GM23338 (cell line): ENCODE measurements around the gene LRP10. TPM values are rescaled to one million over a fixed set of nuclear protein-coding genes. Genes with fewer than 3 reads are reported as not detected.
A peak's percentile ranks its signal among the peaks of the same experiment; 100 is the strongest.

ENCODE experiments used
- ATAC-seq: fragments of 200-7000 bp; cut with Tn5 transposase; 3 replicates; pipeline ENCODE4 v1.9.1; 2020
- DNase-seq: peaks from one replicate; pipeline ENCODE4 v3.0.0-alpha.2; 2015; ENCODE audit warnings: low spot score
- H2AFZ ChIP-seq: fragments of 200-600 bp; sonication (generic); 2 replicates; pipeline ENCODE4 v1.8.0; 2016; ENCODE audit warnings: antibody characterized with exemption, mild to moderate bottlenecking, moderate library complexity
- H3F3A ChIP-seq: fragments of 200-600 bp; sonication (generic); replicated peaks from 2 replicates; pipeline ENCODE4 v1.8.0; 2017; ENCODE audit warnings: antibody characterized with exemption, mixed run types, low read depth
- H3K27ac ChIP-seq: fragments of 200-600 bp; sonication (generic); 2 replicates; pipeline ENCODE4 v1.6.1; 2016; ENCODE audit warnings: low read depth
- H3K27me3 ChIP-seq: fragments of 200-600 bp; sonication (generic); 2 replicates; pipeline ENCODE4 v1.8.0; 2016; ENCODE audit warnings: mild to moderate bottlenecking, mixed run types, moderate library complexity; ENCODE audit not compliant: insufficient read depth
- H3K36me3 ChIP-seq: fragments of 200-600 bp; sonication (generic); 2 replicates; pipeline ENCODE4 v1.8.0; 2016; ENCODE audit warnings: mild to moderate bottlenecking; ENCODE audit not compliant: insufficient read depth
- H3K4me1 ChIP-seq: fragments of 200-600 bp; sonication (generic); 2 replicates; pipeline ENCODE4 v1.8.0; 2016; ENCODE audit warnings: mild to moderate bottlenecking, moderate library complexity; ENCODE audit not compliant: insufficient read depth
- H3K4me2 ChIP-seq: fragments of 200-600 bp; sonication (generic); 2 replicates; pipeline ENCODE4 v1.7.1; 2017; ENCODE audit warnings: mixed run types
- H3K4me3 ChIP-seq: fragments of 200-600 bp; sonication (generic); 2 replicates; pipeline ENCODE4 v1.6.1; 2016; ENCODE audit warnings: mixed run types
- H3K79me2 ChIP-seq: fragments of 200-600 bp; sonication (generic); replicated peaks from 2 replicates; pipeline ENCODE4 v1.8.0; 2017; ENCODE audit warnings: mild to moderate bottlenecking; ENCODE audit not compliant: insufficient read depth
- H3K9me2 ChIP-seq: fragments of 200-600 bp; sonication (generic); 2 replicates; pipeline ENCODE4 v1.8.0; 2017; ENCODE audit not compliant: insufficient read depth
- H4K20me1 ChIP-seq: fragments of 200-600 bp; sonication (generic); replicated peaks from 2 replicates; pipeline ENCODE4 v1.8.0; 2017; ENCODE audit warnings: mild to moderate bottlenecking; ENCODE audit not compliant: insufficient read depth
- H3K27ac Mint-ChIP-seq: 2 replicates; pipeline ENCODE4 v1.8.0; 2020; ENCODE audit warnings: inconsistent platforms, mild to moderate bottlenecking, moderate library complexity, mixed read lengths
- H3K27me3 Mint-ChIP-seq: 3 replicates; pipeline ENCODE4 v1.8.0; 2022; ENCODE audit warnings: low read depth, mild to moderate bottlenecking, moderate library complexity, mixed read lengths, inconsistent platforms; ENCODE audit not compliant: insufficient read depth, poor library complexity
- H3K36me3 Mint-ChIP-seq: 3 replicates; pipeline ENCODE4 v1.8.0; 2021; ENCODE audit warnings: low read depth, mild to moderate bottlenecking, inconsistent platforms, moderate library complexity, mixed read lengths
- H3K4me1 Mint-ChIP-seq: 3 replicates; pipeline ENCODE4 v1.8.0; 2020; ENCODE audit warnings: mild to moderate bottlenecking, inconsistent platforms, mixed read lengths
- H3K4me3 Mint-ChIP-seq: 3 replicates; pipeline ENCODE4 v1.8.0; 2021; ENCODE audit warnings: moderate library complexity, mild to moderate bottlenecking, inconsistent platforms, mixed read lengths
- H3K9me3 Mint-ChIP-seq: 3 replicates; pipeline ENCODE4 v1.8.0; 2020; ENCODE audit warnings: moderate library complexity, mild to moderate bottlenecking, inconsistent platforms, mixed read lengths
- CREB1 ChIP-seq: fragments of 250-450 bp; sonication (Bioruptor Pico); IDR thresholded peaks from 2 replicates; pipeline ENCODE4 v1.5.0; 2020; ENCODE audit warnings: low read depth, mild to moderate bottlenecking, moderate library complexity
- CTCF ChIP-seq, 2 experiments: fragments of 200-600 bp in 1 of 2; sonication (generic) in 1 of 2; conservative IDR thresholded peaks; 2 replicates each; pipeline versions ENCODE4 v1.5.1 to v1.6.1; 2016 to 2017; ENCODE audit warnings: antibody characterized with exemption in 2 of 2, low read depth in 2 of 2, mild to moderate bottlenecking in 2 of 2, moderate library complexity in 1 of 2
- ETS1 ChIP-seq: IDR thresholded peaks from 2 replicates; pipeline ENCODE4 v1.6.1; 2016; ENCODE audit warnings: antibody characterized with exemption
- JUNB ChIP-seq: IDR thresholded peaks from one replicate; pipeline ENCODE4 v1.6.1; 2016; ENCODE audit warnings: antibody characterized with exemption; ENCODE audit not compliant: unreplicated experiment
- NANOG ChIP-seq: IDR thresholded peaks from 2 replicates; pipeline ENCODE4 v1.6.1; 2016; ENCODE audit warnings: antibody characterized with exemption, borderline replicate concordance
- REST ChIP-seq: IDR thresholded peaks from one replicate; pipeline ENCODE4 v1.6.1; 2018; ENCODE audit warnings: antibody characterized with exemption; ENCODE audit not compliant: unreplicated experiment
- ZNF114 ChIP-seq: fragments of 250-450 bp; sonication (Bioruptor Pico); IDR thresholded peaks from 2 replicates; pipeline ENCODE4 v1.5.0; 2020; ENCODE audit warnings: mild to moderate bottlenecking, moderate library complexity
- ZNF331 ChIP-seq: fragments of 250-450 bp; sonication (Bioruptor Pico); IDR thresholded peaks from 2 replicates; pipeline ENCODE4 v1.5.0; 2020; ENCODE audit warnings: low read depth, mild to moderate bottlenecking, moderate library complexity
- polyA plus RNA-seq: library from polyadenylated mRNA; unstranded; fragments of >200 nt; fragmentation: Nextera tagmentation; extraction: Ambion mirVana; gene quantifications from 2 replicates; pipeline ENCODE4 v1.2.1, GENCODE V29; 2016
- total RNA-seq: library from RNA; depleted of rRNA; stranded (reverse); fragments of >200 nt; shearing (Covaris generic); gene quantifications from 2 replicates; pipeline ENCODE4 v1.2.3, GENCODE V29; 2014

LRP10 gene
- total and polyA plus RNA-seq, 2 experiments from 2014 or later, result 6.4 to 18.1 TPM

GRCh38 chr14:22900081-22900799, 28.7 kb downstream of the LRP10 start:
- Mint-ChIP-seq H3K4me1 (peaks cover 6% of the 10 kb centered on the region), H3K9me3 (no peaks in the 10 kb centered on the region), H3K27ac (no peak overlapping the region), H3K4me3 (no peak overlapping the region), H3K27me3 (peaks cover 22% of the 10 kb centered on the region), H3K36me3 (peaks cover 44% of the 10 kb centered on the region)
- Histone ChIP-seq H3K79me2 (no peaks in the 10 kb centered on the region), H3K27ac (no peak overlapping the region), H2AFZ (no peak overlapping the region), H3K4me3 (no peak overlapping the region), H3K9me2 (no peaks in the 10 kb centered on the region), H4K20me1 (no peaks in the 10 kb centered on the region; the same call in none of the 2 replicates), H3K36me3 (peaks cover 24% of the 10 kb centered on the region), H3K27me3 (peaks cover 39% of the 10 kb centered on the region), H3K4me1 (peaks cover 14% of the 10 kb centered on the region), H3K4me2 (peak overlapping the region; percentile 31; the same call in 1 of the 2 replicates), H3F3A (peaks cover 12% of the 10 kb centered on the region)
- ATAC-seq, result peak; percentile 76
- DNase-seq, result peak; percentile 90
- TF ChIP-seq CTCF (conservative IDR thresholded peaks at IDR 0.05; ENCODE audit: low read depth in 2 of 2), result peak; percentile 67 to 77
- TF ChIP-seq JUNB, result no peak

- ATAC-seq (no peak), DNase-seq (no peak)
- Histone ChIP-seq H3K27ac (no peak overlapping the region), H3K27me3 (peaks cover 24% of the 10 kb centered on the region), H4K20me1 (no peaks in the 10 kb centered on the region; the same call in none of the 2 replicates), H2AFZ (no peak overlapping the region), H3K4me3 (no peak overlapping the region), H3K79me2 (no peaks in the 10 kb centered on the region), H3K36me3 (peaks cover 40% of the 10 kb centered on the region), H3K9me2 (no peaks in the 10 kb centered on the region), H3F3A (peaks cover 16% of the 10 kb centered on the region), H3K4me2 (no peak overlapping the region), H3K4me1 (peaks cover 14% of the 10 kb centered on the region)
- Mint-ChIP-seq H3K4me3 (no peak overlapping the region), H3K9me3 (no peaks in the 10 kb centered on the region), H3K27me3 (peaks cover 18% of the 10 kb centered on the region), H3K36me3 (peaks cover 59% of the 10 kb centered on the region), H3K4me1 (peaks cover 6% of the 10 kb centered on the region), H3K27ac (no peak overlapping the region)
- TF ChIP-seq NANOG (no peak), ZNF114 (no peak), ETS1 (no peak), CTCF (conservative IDR thresholded peaks at IDR 0.05; ENCODE audit: low read depth in 2 of 2) (no peak), ZNF331 (CRISPR knock-in tag) (no peak), REST (no peak), CREB1 (CRISPR knock-in tag) (no peak), JUNB (no peak)
Measured at GRCh38 chr14:22901799-22902198, 30.3 kb downstream of the LRP10 start.
